GM18498 (cell line): Measurements from ENCODE around the gene DIP2A.
"Not testable (repeated sequence)": the region's sequence is repeated elsewhere in the genome, so short reads cannot be mapped to it uniquely, and the experiment has no call there.

Experiments
- ATAC-seq: cut with Tn5 transposase; IDR thresholded peaks from one replicate; pipeline ENCODE4 v1.9.1; 2021; ENCODE audit warnings: mild to moderate bottlenecking, moderate library complexity; ENCODE audit not compliant: unreplicated experiment

The DIP2A gene

DNA sequence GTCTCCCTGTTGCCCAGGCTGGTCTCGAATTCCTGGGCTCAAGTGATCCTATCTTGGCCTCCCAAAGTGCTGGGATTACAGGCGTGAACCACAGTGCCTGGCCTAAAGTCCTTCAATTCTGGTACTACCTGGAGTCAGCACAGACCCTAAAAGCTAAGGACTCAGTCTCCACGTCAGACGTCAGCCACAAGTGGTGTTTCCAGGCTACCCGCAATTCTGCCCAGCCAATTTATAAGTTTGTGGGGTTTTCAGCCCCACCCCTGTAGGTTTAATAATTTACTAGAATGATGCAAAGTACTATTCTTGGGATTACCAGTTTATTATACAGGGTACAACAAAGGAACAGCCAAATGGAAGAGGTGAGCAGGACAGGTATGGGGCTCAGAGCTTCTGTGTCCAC is 10.6 kb upstream of the DIP2A start:
- no peak for ATAC-seq

DNA sequence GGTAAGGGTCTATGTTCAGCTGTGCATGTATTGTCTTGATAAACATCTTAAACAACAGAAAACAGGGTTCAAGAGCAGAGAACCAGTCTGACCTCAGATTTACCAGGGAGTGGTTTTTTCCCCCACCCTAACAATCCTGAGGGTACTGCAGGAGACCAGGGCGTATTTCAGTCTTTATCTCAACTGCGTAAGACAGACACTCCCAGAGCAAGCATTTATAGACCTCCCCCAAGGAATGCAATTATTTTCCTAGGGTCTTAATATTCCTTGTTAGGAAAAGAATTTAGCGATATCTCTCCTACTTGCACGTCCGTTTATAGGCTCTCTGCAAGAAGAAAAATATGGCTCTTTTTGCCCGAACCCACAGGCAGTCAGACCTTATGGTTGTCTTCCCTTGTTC is 9.8 kb upstream of the DIP2A start:
- ATAC-seq = not testable (repeated sequence)

DNA sequence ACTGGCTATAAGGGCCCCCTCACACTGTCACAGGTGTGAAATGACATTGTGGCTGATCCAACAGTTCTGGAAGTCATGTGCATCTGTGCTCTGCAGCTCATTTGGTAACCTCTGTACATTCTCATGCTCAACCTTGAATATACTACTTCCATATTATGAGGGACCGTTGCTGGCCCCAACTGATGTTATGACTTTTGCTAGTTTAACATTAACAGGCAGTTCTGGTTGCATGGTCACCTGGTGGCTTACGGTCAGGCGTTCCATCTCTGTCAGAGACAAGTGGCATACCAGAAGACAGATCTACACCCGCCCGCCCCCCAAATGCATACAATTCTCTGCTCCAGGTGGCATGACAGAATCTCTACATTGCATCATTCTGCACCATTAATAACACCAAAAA is 6.0 kb upstream of the DIP2A start:
- ATAC-seq = no peak

DNA sequence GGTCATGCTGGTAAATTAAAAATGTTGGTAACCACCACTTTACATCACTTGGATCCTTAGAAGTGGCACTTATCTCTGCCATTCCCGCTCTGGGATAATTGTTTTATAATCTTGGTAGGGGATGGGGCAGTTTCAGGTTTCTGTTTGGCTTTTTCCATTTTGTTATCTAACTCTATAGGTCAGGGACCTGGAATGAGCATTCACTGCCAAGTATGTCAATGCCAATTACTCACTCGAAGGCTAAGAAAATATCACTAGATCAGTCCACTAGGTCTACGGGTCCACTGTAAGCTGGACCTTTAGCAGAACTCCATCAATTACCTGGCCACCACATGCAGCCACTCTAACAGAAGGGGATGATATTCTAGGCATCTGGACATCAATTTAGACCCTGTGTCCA is 4.5 kb upstream of the DIP2A start:
- ATAC-seq = no peak

DNA sequence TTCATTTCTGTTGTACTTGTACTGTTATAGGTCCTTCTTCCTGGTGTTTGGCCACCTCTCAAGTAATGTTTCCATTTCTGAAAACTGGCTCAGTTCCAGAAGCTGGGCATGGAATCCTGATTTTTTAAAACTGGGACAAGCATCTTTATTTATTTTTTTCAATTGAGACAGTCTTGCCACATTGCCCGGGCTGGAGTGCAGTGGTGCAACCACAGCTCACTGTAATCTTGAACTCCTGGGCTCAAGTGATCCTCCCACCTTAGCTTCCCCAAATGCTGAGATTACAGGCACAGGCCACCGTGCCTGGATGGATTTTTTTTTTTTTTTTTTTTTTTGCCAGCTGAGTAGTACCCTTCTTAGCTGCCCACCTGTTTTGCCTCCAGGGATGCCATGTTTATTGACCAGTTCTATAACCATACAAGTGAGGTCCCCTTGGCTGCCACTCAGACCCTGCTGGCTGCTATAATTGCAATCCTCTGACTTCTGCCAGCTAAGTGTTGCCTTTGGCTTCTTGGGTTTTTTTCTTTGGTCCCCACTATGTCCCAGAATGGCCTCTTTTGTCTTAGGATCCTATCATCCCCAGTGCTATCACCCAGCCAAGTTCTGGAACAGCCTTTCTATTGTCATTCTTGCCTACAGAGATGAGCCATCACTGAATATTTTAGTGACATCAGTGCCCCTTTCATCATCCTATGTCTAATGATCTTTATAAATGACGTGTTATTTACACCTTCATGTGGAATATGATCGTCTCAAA is 3.9 kb upstream of the DIP2A start:
- ATAC-seq = no peak

DNA sequence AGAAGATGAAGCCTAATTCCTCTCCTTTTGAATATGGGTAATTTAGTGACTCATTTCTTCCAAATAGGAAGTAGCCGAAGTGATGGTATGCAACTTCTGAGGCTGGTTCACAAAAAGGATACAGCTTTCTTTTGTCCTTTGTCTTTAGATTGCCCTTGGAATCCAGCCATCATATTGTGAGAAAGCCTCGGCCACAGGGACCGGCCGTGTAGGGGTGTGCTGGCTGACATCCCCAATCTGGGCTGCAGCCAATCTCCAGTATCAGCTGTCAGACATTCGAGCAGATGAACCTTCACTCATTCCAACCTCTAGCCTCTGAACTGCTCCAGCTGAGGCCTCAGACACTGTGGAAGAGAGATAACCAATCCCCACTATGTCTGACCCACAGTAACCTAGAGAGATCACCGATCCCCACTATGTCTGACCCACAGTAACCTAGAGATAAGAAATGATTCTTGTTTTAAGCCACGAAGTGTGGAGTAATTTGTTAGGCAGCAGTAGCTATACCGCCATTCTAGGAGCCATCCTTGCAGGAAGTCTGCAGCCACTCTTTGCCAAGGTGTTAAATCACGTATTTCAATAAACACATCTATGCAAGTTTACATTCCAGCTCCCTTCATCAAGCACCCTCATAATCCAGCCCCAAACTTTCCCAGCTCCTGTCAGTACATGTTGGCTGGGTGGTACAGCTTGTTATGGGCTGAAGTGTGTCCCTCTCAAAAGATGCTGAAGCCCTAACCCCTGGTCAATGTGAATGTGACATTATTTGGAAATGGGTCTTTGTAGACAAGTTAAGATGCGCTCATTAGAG is 2.9 kb upstream of the DIP2A start:
- no peak for ATAC-seq

DNA sequence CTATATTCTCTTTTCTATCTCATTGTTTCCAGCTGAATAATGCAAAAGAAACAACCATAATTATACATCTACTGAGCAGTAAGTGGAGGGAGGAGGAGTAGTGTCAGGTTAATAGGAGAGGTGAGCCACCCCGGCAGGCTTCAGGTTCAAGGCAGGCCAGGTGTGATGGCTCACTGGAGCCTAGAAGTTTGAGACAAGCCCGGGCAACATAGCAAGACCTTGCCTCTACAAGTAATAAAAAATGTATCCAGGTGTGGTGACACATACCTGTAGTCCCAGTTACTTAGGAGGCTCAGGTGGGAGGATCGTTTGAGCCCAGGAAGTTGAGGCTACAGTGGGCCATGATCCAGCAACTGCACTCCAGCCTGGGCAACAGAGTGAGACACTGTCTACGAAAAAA is 1.9 kb upstream of the DIP2A start:
- no peak for ATAC-seq

DNA sequence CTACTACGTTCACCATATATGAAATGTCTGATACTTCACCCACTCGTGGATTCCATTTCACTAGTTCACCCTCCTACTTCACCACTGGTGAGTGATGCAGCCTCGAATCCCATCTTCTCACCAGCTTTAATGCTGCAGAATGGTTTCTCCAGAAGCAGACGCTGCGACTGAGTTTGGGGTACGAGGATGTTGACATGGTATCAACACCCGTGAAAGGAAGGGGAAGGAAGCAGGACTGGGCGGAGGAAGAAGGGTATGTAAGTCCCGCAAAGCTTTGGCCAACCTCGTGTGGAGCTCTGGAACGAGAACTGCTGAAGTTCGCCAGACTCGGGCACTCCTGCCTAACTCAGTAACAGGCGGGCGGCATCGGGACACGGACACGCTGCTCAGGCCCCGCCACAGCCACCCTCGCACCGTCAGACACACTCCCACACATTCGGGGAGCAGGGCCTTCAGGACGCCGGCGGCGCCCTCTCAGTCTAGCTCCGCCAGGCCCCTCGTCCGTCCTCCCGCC is 833 bp upstream of the DIP2A start:
- peak; percentile 27 for ATAC-seq

DNA sequence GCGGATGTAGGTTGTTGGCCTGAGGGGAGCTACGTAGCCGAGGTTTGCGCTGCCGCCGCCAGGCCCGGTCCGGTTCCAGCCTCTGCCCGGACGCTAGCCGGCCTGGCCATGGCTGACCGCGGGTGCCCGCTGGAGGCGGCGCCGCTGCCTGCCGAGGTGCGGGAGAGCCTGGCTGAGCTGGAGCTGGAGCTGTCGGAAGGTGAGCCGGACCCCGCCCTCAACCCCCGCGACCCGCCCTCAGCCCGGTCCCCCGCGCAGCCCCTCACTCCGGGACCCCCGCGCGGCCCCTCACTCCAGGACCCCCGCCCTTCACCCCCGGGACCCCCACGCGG is 299 bp downstream of the DIP2A start:
- no peak for ATAC-seq

DNA sequence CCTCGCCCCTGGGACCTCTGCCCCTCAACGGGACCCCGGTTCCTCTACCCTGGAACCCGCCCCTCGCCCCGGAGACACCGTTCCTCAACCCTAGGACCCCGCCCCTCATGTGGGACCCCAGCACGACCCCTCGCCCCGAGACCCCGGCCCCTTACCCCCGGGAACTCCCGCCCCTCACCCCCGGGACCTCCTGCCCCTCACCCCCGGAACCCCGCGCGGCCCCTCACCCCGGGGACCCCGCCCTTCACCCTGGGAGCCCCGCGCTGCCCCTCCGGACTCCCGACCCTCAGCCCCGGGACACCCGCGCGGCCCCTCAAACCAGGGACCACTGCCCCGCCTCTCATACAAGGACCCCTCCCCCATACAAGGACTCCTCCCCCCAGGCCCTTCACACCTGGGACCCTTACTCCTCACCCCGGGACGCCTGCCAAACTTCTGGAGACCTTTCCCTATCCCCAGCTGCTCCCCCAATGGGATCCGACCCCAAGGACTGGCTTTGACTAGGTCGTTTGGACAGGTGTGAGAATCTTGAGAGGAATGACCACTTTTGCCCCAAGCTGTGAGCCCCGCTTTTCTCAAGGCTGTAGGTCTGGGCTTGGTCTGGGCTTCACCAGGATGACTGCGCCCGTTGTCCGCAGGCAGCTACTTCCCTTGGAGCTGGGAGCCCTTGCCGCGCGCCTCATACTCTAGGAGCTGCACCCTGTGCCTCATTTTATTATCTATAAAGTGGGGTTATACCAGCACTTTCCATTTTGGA is 843 bp downstream of the DIP2A start:
- no peak for ATAC-seq

DNA sequence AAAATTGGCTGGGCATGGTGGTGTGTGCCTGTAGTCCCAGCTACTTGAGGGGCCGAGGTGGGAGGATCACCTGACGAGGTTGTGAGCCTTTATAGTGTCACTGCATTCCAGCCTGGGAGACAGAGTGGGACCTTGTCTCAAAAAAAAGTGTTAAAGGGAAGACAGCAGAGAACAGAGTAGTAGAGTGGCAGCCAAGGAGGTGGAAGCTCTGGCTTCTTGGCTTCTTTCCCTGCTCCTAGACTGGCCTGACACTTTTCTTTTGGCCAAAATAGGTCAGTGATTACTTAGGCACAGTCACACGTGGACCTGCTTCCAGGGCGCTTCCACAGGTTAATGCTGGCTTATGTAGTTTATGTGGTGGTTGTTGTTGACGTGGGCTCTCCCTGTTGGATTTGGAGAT is 3.2 kb downstream of the DIP2A start:
- ATAC-seq = no peak

DNA sequence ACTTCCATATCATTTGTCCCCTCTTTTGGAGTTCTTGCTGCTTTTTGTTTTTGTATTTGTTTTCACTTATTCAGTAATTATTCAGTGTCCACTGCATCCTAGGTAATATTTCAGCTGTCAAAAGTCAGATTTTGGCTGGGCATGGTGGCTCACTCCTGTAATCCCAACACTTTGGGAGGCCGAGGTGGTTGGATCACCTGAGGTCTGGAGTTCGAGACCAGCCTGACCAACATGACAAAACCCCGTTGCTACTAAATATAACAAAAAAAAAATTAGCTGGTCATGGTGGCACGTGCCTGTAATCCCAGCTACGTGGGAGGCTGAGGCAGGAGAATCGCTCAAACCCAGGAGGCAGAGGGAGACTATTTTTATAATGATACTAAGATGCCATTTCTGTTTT is 6.5 kb downstream of the DIP2A start:
- ATAC-seq = not testable (repeated sequence)

DNA sequence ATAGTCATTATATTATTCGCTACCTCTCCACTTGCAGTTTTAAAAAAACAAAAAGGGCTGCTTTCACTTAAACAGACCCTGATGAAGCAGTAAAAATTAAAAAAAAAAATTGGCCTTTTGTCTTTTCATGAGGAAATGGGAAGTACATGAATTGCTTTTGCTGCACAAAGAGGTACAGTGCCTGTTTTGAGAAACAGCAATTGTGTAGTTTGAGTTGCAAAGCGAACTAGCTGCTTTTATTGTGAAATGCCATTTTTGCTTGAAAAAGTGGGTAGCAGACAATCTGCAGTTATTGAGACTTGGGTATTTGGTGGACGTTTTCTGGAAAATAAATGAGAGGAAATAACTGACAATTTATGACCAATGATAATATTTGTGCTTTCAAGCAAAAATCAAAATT is 7.0 kb downstream of the DIP2A start:
- no peak for ATAC-seq

DNA sequence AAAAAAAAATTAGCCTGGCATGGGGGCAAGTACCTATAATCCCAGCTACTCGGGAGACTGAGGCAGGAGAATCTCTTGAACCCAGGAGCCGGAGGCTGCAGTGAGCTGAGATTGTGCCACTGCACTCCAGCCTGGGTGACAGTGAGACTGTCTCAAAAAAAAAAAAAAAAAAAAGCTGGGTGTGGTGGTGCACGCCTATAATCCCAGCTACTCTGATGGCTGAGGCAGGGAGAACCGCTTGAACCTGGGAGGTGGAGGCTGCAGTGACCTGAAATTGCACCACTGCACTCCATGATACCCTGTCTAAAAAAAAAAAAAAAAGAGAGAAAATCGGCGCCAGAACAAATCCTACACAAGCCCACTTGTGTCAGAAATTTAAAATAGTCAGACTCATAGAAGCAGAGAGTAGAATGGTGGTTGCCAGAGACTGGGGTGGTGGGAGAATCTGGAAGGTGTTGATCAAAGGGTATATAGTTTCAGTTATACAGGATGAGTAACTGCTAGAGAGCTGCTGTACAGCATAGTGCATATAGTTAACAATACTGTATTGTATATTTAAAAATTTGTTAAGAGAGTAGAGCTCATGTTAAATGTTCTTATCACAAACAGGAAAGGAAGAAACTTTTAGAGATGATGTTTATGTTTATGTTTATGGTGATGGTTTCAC is 9.6 kb downstream of the DIP2A start:
- no peak for ATAC-seq

DNA sequence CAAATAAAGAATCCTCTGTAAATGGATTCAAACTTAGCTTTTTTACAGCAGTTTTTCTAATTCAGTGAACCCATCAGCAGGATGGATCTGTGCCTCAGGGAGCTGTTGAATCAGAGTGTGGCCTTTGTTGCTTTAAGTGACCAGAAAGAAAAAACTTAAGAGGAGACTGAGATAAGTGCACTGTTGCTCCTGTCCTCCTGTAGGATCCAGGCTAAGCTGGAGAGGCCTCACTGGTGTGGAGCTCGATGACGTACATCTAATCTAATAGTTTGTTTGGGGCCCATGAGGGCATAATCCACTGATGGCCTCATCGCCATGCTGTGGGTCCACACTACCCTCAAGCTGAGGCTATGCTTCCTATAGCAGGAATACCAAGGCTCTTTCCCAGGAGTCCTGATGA is 10.6 kb downstream of the DIP2A start:
- ATAC-seq = no peak

DNA sequence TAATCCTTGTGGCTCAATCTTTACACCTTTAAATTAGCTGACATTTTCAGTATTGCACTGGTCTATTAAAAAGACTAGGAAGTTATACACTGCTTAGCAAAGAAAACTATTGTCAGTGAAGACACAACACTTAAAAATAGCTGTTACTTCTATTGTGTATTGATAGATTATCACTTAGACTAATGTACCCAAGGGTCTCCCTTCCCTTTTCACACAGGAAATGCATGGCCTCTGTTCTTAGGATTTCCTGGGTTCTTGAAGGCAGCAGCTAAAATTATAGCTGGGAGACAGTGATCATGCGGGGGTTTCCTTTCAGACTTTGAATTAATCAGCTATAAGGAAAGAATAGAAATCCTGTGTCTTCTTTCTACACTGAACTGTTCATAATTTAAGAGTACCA is 12.8 kb downstream of the DIP2A start:
- no peak for ATAC-seq

DNA sequence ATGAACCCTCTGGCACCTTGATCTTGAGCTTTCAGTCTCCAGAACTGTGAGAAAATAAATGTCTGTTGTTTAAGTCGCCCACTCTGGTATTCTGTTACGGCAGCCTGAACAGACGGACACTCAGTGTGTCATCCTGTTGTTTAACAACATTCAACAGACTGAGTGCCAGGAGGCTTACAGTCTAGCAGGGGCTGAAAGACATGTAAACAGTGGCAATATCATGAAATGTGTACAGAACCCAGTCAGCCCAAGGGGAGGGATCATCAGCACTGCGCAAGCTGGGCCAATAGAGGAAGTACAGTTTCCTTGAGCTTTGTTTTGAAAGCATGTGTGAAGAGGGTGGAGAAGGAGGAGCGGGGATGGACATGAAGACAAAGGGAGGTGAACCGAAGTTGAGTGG is 13.6 kb downstream of the DIP2A start:
- ATAC-seq = no peak

DNA sequence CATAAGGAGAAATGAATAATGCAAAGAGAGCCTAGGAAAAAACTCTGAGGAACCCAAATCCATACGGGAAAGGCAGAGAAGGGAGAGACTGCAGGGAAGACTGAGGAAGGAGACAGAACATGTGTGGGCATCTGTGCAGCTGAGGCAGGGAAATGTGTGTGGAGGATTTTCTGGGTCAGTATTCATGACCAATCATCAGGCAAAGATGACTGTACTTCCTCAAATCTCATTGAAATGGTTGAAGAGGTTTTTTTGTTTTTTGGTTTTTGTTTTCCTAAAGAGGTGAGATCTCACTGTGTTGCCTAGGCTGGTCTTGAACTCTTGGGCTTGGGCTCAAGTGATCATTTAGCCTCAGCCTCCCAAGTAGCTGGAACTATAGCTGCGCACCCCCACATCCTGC is 15.7 kb downstream of the DIP2A start:
- ATAC-seq = no peak

DNA sequence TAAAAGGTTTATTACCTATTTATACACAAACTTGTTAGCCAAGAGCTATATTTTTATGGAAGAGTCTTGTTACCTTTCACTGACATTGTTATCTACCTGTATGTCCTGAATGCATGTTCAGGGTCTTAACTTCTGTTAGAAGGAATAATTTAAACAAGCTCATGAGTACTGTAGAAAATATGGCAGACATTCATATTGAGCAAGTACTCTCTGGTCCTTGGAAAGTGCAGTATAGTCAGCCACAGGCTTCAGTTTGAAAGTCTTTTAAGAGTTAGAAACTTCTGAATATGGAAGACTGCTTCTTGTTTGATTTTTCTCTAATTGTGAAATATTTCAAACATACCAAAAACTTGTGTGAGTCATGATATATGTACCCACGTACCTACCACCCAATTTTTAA is 16.6 kb downstream of the DIP2A start:
- ATAC-seq = no peak

DNA sequence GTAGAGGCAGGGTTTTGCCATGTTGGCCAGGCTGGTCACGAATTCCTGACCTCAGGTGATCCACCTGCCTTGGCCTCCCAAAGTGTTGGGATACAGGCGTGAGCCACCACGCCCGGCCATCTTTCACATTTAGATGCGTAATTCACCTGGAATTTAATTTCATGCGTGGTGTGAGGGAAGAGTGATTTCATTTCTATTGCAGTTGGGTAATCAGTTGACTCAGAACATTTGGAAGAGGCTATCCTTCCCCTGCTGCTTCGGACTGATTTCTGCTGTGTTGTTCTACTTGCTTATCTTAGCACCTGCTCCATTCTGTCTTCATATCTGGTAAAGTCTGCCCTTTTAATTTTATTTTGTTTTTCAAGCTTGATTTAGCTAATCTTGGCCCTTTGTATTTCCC is 19.1 kb downstream of the DIP2A start:
- no peak for ATAC-seq

DNA sequence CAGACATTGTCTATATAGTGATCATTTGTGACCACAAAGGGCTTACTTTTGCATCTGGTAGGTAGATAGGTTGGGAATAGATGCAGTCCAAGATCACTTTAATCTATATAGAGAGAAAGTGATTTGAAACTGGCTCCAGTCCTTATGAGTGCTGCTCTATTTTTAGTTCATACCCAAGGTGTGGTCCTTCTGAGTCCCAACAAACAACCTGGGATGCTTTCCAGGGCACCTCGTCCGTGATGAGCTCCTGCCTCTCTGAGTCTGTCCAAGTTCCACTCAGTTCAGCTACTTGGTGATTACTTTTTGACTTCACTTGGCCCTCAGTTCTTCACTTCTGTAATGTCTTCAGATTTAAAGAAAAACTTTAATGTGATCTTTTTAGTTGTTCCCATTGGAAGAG is 20.2 kb downstream of the DIP2A start:
- no peak for ATAC-seq
